Hypothalamus (tissue), 51 donors: ENCODE results near the gene NRL.

Experiments used
- DNase-seq, 51 donors: peaks; one replicate each; lab custom pipeline; 2025; lab: John Stamatoyannopoulos, UW

NRL gene

DNA sequence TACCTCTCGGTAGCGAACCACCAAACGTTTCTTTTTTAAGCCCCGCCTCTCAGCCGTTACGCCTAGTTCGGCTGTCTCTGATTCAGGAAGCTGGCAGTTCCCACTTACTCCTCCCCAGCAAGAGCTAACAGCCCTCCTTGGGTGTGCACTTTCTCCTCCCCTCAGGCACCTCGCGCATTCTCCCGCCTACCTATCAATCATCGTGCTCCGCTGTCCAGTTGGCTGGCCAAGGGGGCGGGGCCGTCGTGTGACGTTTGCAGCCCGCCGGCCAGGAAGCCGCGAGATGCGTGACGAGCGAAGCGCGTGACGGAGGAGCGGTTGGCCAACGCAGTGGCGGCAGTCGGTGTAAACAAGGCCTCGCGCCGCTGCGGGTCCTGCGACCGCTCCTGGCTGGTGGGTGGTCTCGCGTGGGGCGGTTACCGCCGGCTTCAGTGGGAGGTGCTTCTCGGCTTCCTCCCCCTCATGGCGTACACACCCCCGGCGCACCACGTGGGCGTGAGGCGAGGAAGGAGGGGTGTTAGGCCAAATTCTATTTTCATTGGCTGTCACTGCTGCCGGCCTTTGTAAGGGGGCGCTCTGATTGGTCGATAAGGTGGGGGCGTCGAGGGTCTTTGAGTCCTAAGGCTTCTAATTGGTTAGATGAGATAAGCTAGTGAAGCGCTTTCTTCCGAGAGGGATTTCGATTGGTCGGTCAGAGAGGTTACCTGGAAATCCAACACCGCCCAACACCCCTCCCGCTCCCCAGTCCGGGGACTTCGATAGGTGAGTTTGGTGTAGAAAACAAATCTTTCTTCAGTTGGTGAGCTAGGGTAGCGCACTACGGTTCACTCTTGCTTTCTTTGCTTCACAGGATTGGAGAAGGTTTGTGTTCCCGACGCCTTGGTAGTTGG lies at the start of gene NRL, which contains the start of gene DCAF11:
Gene NRL, minus strand, starts transcription at position 418 of the 890 bp plus-strand sequence. CDS start 32,101 bp downstream, outside the sequence.
Gene DCAF11, plus strand, starts transcription at position 246 of the 890 bp plus-strand sequence. CDS start 818 bp downstream, outside the sequence.
- peak; percentile 91 to 100 (median 99) for DNase-seq

DNA sequence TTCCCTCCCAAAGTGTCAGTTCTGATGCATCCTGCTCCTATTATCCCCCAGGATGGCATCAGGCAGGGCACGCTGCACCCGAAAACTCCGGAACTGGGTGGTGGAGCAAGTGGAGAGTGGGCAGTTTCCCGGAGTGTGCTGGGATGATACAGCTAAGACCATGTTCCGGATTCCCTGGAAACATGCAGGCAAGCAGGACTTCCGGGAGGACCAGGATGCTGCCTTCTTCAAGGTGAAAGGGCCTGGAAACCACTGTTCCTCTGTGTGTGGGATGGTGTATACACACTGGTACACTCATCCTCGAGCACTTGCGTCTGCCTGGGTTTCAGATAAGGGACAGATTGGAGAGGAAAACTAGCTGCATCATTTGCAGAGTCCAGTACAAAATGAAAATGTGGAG lies 47.3 kb upstream of the NRL start:
- peak in 5 of 51 donors; percentile 8 to 24 (median 14) for DNase-seq

DNA sequence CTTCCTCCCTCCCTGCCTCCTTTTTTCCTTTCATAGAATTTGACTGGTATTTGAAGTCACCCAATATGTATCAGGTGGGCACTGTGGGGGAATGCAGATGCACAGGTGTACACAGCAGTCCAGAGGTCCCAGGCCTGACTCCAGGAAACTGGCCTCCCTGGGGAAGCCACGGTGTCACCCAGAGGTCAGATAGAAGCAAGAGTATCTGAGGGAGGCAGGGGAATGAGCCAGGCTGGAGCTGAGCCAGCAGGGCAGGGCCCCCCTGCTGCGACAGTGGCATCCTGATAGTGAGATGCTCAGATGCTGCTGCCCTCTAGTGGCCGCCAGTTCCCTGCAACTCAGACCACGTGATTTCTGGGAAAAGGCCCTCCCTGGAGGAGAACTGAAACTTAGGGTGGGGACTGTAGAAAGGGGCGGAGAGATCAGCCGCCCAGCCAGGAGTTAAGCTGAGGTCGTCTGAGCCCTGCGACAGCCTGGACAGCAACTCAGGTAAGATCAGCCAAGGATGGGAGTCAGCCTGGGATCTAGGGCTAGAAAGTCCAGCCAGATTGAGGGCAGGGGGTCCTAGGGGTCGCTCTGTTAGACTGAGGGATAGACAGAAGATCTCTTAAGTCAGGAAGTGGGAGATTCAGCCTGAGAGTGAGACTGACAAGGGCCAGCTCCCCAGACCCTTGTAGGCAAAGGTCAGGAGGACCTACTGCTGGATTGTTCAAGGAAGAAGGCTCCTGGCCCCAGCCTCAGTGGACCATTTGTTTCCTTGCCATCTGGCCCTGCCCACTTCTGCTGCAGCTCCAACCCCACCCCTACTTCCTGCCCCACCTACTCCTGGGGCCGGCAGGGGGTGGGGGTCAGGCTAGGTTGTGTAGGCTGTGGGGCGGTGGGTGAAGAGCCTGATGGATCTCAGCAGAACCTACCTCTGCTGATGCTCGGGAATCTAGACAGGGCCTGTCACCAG lies 46.4 kb upstream of the NRL start, which contains the start of gene IRF9:
Gene IRF9, plus strand, starts transcription at position 416 of the 955 bp plus-strand sequence. CDS start 880 bp downstream, outside the sequence.
- DNase-seq, result peak; percentile 68 to 99 (median 92)

DNA sequence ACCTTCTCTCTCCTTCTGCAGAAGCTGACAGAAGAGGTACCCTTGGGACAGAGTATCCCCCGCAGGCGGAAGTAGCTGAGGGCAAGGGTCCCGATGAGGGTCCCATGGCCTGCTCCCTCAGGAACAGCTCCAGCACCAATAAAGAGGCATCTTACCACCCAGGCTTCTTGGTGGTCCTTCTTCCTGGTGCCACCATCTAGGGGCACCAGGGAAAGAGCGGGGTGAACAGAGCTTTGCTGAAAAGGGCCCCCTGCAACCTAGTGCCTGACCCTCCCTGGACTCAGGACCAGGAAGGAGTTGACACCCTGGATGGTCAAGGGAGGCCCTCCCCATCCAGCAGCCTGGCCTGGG lies 45.7 kb upstream of the NRL start:
- no peak for DNase-seq

DNA sequence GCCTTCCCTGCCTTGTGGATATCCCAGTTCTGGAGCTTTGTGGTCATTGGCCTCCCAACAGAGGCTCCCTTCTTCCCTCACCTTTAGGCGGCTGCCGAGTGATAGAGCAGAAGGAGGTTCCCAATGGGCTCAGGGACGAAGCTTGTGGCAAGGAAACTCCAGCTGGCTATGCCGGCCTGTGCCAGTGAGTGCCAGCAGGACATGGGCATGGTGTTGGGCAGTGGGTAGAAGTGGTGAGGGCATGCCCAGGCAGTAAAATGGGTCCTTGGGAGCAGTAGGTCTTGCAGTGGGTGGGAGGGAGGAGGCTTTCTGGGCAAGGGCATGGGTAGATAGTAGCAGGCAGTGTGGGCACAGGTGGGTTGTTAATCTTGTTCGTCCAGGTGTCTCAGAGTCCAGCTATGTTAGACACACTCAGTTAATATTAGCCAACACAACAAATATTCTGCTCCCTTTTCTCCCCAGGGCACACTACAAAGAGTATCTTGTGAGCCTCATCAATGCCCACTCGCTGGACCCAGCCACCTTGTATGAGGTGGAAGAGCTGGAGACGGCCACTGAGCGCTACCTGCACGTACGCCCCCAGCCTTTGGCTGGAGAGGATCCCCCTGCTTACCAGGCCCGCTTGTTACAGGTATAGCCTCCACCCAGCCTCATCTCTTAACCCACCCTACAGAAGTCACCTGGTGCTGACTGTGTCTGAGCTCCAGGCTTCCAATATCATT lies 45.2 kb upstream of the NRL start:
- DNase-seq, result no peak

DNA sequence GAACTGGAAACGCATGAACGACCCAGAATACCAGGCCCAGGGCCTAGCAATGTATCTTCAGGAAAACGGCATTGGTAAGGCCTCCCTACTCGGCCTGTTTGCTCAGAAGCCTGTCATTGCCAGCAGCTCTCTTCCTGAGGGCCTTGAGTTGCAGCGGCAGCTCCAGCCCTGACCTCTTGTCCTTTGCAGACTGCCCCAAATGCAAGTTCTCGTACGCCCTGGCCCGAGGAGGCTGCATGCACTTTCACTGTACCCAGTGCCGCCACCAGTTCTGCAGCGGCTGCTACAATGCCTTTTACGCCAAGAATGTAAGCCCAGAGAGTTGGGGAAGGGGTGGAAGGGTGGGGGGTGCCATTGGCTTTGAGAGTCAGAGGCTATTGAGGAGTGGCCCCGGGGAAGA lies 42.6 kb upstream of the NRL start:
- no peak for DNase-seq

DNA sequence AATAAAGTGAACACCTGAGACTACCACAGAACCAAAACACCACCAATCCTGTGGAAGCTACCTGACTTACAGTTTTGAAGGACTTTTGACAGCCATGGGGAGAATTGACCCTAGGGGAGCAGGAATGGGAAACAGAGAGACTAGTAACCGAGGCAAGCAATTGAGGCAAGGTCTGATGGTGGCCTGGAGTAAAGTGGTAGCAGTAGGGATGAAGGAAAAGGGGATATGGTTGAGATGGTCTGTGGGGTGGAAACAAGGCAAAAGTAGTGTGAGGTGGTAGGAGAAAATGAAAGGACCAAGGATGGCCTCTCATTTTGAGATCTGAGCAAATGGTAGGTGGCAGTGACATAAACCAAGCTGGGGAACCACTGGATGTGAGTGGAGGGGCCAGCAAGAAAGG lies 42.1 kb upstream of the NRL start:
- DNase-seq, result no peak

DNA sequence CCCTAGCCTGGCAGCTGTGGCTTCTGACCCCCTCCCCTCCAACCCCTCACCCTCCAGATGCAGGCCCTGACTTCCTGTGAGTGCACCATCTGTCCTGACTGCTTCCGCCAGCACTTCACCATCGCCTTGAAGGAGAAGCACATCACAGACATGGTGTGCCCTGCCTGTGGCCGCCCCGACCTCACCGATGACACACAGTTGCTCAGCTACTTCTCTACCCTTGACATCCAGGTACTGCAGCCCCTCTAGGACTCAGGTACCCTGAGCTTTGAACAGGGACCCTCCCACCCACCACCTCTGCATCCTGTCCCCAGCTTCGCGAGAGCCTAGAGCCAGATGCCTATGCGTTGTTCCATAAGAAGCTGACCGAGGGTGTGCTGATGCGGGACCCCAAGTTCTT lies 40.4 kb upstream of the NRL start:
- no peak for DNase-seq

DNA sequence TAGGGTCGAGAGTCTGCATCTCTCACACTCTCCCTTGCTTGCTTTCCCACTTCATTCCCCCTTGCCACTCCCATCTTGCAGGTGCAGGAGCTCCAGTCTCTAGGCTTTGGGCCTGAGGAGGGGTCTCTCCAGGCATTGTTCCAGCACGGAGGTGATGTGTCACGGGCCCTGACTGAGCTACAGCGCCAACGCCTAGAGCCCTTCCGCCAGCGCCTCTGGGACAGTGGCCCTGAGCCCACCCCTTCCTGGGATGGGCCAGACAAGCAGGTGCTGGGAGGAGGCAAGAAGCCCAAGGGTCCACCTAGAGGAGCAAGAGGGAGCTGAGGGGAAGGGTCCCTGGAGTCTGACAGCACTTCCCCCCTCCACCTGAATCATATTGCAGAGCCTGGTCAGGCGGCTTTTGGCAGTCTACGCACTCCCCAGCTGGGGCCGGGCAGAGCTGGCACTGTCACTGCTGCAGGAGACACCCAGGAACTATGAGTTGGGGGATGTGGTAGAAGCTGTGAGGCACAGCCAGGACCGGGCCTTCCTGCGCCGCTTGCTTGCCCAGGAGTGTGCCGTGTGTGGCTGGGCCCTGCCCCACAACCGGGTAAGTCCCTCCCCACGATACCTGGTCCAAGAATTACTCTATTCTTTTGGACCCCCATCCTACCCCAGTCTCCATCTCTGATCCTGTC lies 36.8 kb upstream of the NRL start:
- no peak for DNase-seq

DNA sequence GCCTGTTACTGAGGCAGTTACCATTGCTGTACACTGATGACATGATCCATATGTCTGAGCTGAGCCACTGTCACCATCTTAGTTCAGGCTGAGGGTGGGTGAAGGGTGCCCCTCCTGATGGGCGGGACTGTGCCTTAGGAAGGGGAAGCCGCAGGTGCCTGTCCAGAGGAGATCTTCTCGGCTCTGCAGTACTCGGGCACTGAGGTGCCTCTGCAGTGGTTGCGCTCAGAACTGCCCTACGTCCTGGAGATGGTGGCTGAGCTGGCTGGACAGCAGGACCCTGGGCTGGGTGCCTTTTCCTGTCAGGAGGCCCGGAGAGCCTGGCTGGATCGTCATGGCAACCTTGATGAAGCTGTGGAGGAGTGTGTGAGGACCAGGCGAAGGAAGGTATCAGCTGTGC lies 36.2 kb upstream of the NRL start:
- DNase-seq, result no peak

DNA sequence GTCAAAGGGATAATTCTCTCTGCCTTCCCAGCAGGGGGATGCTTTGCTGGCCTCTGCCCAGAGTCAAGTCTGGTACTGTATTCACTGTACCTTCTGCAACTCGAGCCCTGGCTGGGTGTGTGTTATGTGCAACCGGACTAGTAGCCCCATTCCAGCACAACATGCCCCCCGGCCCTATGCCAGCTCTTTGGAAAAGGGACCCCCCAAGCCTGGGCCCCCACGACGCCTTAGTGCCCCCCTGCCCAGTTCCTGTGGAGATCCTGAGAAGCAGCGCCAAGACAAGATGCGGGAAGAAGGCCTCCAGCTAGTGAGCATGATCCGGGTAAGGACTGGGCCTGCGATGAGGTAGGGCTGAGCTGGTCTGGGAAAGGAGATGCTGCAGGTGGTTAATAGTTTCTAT lies 35.8 kb upstream of the NRL start:
- no peak for DNase-seq

DNA sequence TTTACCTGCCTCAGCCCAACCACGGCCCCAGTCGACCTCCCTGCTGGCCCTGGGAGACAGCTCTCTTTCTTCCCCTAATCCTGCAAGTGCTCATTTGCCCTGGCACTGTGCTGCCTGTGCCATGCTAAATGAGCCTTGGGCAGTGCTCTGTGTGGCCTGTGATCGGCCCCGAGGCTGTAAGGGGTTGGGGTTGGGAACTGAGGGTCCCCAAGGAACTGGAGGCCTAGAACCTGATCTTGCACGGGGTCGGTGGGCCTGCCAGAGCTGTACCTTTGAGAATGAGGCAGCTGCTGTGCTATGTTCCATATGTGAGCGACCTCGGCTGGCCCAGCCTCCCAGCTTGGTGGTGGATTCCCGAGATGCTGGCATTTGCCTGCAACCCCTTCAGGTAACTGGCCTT lies 35.3 kb upstream of the NRL start:
- DNase-seq, result no peak

DNA sequence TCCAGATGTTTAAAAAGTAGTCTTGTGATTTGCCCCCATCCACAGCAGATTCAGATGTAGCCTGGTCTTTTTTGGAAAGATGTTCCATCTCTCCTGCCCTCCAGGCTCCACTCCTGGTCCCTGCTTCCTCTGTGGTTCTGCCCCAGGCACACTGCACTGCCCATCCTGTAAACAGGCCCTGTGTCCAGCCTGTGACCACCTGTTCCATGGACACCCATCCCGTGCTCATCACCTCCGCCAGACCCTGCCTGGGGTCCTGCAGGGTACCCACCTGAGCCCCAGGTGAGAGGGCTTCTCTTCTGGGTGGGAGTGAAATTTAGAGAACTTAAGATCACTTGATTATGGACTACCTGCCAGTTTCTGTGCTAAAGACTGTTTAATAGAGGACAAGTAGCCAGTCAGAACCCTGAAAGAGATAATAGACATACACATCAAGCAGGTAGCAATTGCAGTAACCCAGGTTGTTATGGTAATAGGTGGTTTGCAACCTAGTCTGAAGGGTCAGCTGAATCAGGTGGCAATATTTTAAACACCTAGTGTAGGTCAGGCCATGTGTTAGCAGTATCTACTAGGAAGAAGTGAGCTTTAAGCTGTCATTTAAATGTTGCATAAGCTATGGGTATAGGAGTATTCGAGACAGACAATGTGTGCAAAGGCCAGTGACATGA lies 34.7 kb upstream of the NRL start:
- DNase-seq, result no peak

DNA sequence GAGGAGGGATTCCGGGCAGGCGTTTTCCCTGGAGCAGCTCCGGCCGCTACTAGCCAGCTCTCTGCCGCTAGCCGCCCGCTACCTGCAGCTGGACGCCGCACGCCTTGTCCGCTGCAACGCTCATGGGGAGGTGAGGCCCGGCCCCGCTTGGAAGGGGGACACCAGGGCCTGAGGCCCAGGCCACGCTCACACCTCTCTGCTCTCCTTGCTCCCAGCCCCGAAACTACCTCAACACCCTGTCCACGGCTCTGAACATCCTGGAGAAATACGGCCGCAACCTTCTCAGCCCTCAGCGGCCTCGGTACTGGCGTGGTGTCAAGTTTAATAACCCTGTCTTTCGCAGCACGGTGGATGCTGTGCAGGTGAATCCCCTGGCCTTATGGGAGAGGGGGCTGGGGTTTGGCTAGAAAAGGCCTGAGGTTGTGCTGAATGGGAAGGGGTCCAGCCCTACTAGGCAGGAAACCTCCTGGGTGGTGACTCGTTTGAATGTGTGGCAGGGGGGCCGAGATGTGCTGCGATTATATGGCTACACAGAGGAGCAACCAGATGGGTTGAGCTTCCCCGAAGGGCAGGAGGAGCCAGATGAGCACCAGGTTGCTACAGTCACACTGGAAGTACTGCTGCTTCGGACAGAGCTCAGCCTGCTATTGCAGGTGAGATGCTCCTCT lies 33.1 kb upstream of the NRL start:
- DNase-seq, result peak in 2 of 51 donors; percentile 53 to 54

DNA sequence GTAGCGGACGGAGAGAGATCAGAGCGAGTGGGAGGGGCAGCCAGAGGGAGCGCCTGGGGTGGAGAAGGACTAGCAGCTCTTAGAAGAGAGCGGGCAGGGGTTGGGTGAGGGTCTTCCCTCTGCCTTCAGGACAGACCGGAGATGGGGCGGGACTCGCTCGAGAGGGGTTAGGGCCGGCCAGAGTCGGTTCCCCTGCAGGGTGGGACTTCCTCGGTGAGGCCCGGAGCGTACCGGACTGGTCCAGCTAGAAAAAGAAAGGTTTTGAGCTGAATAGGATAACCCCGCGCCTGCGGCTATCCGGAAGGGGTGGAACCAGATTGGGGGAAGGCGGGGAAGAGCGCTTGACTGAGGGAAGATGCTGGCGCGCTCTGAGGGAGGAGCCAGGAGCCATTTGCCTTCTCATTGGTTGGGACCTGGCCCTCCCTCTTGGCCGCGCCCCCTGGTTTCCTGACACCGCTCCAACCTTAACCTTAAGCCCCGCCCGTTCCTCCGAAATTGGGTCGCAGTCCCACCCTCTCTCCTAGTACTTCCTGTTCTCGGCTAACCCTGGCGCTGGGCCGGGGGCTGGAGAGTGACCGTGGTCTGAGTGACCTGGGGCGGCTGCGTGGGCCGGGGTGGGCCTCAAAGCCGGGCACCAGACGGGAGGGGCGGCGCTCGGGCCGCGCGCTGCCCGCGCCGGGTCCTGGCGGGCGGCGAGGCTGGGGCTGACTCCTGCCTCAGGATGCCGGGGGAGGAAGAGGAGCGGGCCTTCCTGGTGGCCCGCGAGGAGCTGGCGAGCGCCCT lies 32.4 kb upstream of the NRL start, which contains the start of gene RNF31:
Gene RNF31, plus strand, starts transcription at position 521 of the 783 bp plus-strand sequence. Its CDS starts 201 bp downstream, at position 722.
- peak; percentile 76 to 99 (median 95) for DNase-seq

DNA sequence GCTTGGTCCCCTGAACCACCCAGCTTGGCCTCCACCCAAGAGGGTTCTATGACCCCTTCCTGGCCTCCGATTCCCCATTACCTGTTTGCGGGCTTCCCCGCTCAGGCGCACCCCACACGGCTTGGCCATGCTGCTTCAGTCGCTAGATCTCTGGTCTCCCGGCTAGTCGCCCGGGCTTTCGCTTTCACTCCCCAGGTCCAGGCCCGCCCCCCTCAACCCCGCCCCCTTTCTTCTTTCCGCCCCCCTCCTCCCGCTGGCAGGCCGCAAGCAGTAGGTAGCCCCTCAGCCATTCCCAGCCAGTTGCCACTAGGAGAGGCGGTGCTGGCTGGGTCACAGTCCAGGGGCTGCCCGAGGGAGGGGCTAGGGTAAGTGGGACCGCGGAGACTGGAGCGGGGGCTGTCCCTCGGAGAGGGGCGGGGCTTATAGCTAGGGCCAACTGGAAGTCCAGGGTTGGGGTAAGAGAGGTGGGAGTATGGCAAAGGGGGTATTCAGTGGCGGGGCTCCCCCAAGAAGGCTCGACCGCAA lies 31.8 kb upstream of the NRL start, which contains the start of gene PSME2:
Gene PSME2, minus strand, starts transcription at position 158 of the 525 bp plus-strand sequence. Its CDS starts 29 bp downstream, at position 129.
- peak in 49 of 51 donors; percentile 58 to 94 (median 84) for DNase-seq

DNA sequence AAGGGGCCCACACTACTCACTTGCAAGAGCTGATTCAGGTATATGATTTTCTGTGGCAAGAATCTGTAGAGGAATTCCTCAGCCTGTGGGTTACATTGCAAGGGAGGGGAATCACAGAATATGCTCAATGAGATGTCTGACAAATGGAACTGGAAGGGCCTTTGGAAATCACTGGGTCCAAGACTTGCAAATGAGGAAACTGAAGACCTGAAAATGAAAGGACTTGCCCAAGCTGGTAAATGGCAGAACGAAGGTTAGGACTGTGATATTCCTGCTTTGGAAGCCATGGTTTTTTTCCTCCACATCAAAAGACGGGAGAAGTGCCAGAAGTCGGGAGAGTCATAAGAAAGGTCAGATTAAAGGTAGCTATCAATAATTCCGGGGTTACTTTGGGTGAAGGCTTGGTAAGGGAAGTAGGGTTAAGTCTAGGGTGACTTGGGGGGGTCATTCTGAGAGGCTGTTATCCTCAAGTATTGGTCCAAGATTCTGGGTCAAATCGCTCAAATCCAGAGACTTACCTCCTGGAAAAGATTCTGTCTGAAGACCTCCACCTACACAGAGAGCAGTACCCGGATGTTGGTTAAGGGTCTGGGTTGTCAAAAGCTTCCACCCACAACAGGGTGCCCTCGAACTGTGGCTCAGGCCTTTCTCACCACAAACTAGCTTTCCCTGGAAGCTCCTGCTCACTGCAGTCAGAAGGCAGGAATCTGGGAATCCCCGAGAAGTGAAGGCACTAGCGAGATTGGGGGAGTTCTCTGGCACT lies 31.1 kb upstream of the NRL start:
- DNase-seq, result no peak
